Measurements from ENCODE around the gene TUBD1.

DNA sequence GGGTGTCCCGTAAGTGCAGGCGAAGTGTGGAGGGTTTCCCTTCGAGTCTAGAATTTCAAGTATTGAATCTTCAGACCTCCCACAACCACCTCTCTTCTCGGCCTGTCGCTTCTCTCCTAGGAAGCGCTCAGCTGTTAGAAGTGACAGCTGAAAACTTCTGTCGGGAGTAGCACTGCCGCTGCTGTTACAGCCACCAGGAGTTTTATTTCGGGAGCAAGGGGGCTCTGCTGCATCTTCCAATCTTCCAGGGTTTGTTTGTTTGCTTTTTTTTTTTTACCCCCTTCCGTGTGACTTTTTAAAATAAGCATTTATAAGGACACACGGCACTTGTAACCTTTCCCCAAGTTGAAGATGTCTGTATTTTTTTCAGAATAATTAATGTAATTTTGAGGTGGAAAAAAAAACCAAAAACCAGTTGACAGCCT, 945 bp upstream of the TUBD1 start:
- TF ChIP-seq PPARA (CRISPR knock-in tag; IDR thresholded peaks at IDR 0.05; ENCODE audit: borderline replicate concordance): no peak
- TF ChIP-seq, protein P1, sequence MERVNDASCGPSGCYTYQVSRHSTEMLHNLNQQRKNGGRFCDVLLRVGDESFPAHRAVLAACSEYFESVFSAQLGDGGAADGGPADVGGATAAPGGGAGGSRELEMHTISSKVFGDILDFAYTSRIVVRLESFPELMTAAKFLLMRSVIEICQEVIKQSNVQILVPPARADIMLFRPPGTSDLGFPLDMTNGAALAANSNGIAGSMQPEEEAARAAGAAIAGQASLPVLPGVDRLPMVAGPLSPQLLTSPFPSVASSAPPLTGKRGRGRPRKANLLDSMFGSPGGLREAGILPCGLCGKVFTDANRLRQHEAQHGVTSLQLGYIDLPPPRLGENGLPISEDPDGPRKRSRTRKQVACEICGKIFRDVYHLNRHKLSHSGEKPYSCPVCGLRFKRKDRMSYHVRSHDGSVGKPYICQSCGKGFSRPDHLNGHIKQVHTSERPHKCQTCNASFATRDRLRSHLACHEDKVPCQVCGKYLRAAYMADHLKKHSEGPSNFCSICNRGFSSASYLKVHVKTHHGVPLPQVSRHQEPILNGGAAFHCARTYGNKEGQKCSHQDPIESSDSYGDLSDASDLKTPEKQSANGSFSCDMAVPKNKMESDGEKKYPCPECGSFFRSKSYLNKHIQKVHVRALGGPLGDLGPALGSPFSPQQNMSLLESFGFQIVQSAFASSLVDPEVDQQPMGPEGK (CRISPR knock-in tag; IDR thresholded peaks at IDR 0.05; ENCODE audit: borderline replicate concordance): no peak

Measured in SK-N-SH treated with all-trans-retinoic acid at 6 μM for 48 hours (cell line).